Psoas muscle (tissue), 8 donors: ENCODE data around the gene PRSS38. TPM values are rescaled to one million over a fixed set of nuclear protein-coding genes. Genes with fewer than 3 reads are reported as not detected.
A peak's percentile ranks its signal among the peaks of the same experiment; 100 is the strongest.

ENCODE experiments used
- ATAC-seq, 4 donors: fragments of 200-7000 bp; cut with Tn5 transposase; one replicate each; pipeline ENCODE4 v1.9.1; 2020; ENCODE audit warnings: moderate library complexity in 3 of 4, mild to moderate bottlenecking in 2 of 4
- DNase-seq, 2 donors: peaks; one replicate each; pipeline ENCODE4 v3.0.0-alpha.2; 2020
- H3K27ac ChIP-seq: fragments of 200-600 bp; one replicate; pipeline ENCODE4 v1.8.0; 2022
- H3K27me3 ChIP-seq, 3 donors: fragments of 200-600 bp in 1 of 3; one replicate each; pipeline versions ENCODE4 v1.6.1 to v1.8.0; 2013 to 2022; ENCODE audit warnings: low read length in 2 of 3, mild to moderate bottlenecking in 2 of 3, moderate library complexity in 1 of 3; ENCODE audit not compliant: insufficient read depth in 3 of 3
- H3K36me3 ChIP-seq, 2 donors: fragments of 200-600 bp in 1 of 2; one replicate each; pipeline versions ENCODE4 v1.6.1 to v1.8.0; 2013 to 2022; ENCODE audit warnings: low read depth in 1 of 2, mild to moderate bottlenecking in 1 of 2, moderate library complexity in 1 of 2; ENCODE audit not compliant: insufficient read depth in 1 of 2
- H3K4me1 ChIP-seq: fragments of 200-600 bp; one replicate; pipeline ENCODE4 v1.8.0; 2022
- H3K4me3 ChIP-seq: fragments of 200-600 bp; one replicate; pipeline ENCODE4 v1.8.0; 2022; ENCODE audit warnings: mild to moderate bottlenecking
- H3K9me3 ChIP-seq: fragments of 200-600 bp; one replicate; pipeline ENCODE4 v1.8.0; 2022
- WGBS, 3 donors: extraction: QIAGEN DNeasy Blood & Tissue Kit; methylation state at CpG; one replicate each; pipeline versions ENCODE4 v1.1.6 to v1.1.7; 2013; 5-methylcytosine and 5-hydroxymethylcytosine counted together
- intact Hi-C, 2 donors: fragments of 100-400 bp; cut with DNase I; formaldehyde crosslinking; loops; one replicate each; pipeline versions ENCODE4 v1.11.0 to v1.14.2; 2022
- polyA plus RNA-seq, 3 donors: library from polyadenylated mRNA; stranded (reverse); fragments of 200-250 nt; gene quantifications; one replicate each; pipeline ENCODE4 v1.2.3, GENCODE V29; 2013
- total RNA-seq, 4 donors: library from RNA; stranded (reverse); fragmentation: NEBNext Ultra II Directional in 2 of 4; extraction: Animal tissue kit (Norgen Biotek cat#: 25700) in 2 of 4; gene quantifications; one replicate each; pipeline versions ENCODE4 v1.2.1 to v1.2.4, GENCODE V29; 2021 to 2023
- TF ChIP-seq, protein P1 (sequence below): fragments of 200-600 bp; IDR thresholded peaks from one replicate; pipeline ENCODE4 v1.8.0; 2022; ENCODE audit warnings: antibody characterized with exemption
- donor health status: healthy with polysubstance abuse.
- donor health status: DM: no; HTN: no; CAD: no; lungs with moderate emphysema.
- donor health status: Bipolar disorder and iron deficiency.
- donor health status: healthy.
- donor health status: DM: yes; HTN: yes; CAD: no.
- donor health status: DM: no; HTN: no; CAD: no.
- donor health status: DM: no; HTN: no; CAD: no.
- donor health status: DM: yes; HTN: yes; CAD: no.

PRSS38 gene
- total and polyA plus RNA-seq, 7 donors = not detected

DNA sequence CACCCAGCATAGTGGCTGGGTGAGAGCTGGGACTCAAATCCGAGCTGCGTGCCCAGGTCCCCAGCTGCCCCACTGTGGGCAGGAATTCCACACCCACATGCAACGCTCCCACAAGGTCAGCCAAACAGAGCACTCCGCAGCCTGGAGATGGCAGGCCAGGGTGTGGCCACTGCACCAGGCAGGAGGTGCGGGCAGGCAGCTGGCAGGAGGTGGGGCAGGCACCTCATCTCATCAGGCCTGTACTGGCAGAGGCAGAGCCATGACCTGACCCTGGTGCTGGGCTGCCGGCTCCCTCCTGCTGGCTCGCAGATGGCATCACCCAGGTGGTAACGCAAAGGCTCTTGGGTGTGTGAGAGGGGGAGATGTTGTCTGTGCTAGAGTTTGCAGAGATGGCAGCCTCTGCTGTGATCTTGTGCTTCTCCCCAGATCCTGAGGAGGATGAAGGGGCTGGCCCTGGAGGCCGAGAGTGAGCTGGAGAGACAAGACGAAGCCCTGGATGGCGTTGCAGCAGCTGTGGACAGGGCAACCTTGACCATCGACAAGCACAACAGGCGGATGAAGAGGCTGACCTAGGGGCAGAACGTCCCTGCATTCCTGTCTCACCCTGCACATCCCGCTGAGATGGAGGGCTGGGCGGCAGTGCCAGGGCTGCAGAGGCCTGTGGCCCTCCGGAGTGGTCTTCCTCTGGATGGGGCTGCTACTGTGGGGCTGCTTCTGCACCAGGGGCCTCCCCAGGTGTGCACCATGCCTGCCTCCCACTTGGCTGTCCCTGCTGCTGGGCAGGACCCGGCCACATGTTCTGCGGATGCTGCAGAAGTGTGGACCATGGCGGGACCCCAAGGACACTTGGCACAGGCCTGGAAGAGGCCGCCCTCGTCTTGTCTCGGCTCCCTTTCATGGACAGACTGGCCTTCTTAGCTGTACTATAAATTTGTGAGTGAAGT, 35.1 kb upstream of the PRSS38 start:
- WGBS, 3 donors = 76 to 85% (median 82%) methylated on average over 23 of the region's 23 CpGs
- ATAC-seq (peak in 3 of 4 donors; percentile 27 to 48 (median 34)), DNase-seq (peak in 1 of 2 donors; percentile 30)
- intact Hi-C loops = no loop called here
- Histone ChIP-seq H3K4me1 (no peaks in the 10 kb centered on the region), H3K9me3 (no peaks in the 10 kb centered on the region), H3K4me3 (no peak overlapping the region), H3K27ac (no peak overlapping the region), H3K36me3 (peaks cover 0 to 10% of the 10 kb centered on the region in 2 donors), H3K27me3 (no peaks in the 10 kb centered on the region)
- TF ChIP-seq, protein P1, sequence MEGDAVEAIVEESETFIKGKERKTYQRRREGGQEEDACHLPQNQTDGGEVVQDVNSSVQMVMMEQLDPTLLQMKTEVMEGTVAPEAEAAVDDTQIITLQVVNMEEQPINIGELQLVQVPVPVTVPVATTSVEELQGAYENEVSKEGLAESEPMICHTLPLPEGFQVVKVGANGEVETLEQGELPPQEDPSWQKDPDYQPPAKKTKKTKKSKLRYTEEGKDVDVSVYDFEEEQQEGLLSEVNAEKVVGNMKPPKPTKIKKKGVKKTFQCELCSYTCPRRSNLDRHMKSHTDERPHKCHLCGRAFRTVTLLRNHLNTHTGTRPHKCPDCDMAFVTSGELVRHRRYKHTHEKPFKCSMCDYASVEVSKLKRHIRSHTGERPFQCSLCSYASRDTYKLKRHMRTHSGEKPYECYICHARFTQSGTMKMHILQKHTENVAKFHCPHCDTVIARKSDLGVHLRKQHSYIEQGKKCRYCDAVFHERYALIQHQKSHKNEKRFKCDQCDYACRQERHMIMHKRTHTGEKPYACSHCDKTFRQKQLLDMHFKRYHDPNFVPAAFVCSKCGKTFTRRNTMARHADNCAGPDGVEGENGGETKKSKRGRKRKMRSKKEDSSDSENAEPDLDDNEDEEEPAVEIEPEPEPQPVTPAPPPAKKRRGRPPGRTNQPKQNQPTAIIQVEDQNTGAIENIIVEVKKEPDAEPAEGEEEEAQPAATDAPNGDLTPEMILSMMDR = no peak

DNA sequence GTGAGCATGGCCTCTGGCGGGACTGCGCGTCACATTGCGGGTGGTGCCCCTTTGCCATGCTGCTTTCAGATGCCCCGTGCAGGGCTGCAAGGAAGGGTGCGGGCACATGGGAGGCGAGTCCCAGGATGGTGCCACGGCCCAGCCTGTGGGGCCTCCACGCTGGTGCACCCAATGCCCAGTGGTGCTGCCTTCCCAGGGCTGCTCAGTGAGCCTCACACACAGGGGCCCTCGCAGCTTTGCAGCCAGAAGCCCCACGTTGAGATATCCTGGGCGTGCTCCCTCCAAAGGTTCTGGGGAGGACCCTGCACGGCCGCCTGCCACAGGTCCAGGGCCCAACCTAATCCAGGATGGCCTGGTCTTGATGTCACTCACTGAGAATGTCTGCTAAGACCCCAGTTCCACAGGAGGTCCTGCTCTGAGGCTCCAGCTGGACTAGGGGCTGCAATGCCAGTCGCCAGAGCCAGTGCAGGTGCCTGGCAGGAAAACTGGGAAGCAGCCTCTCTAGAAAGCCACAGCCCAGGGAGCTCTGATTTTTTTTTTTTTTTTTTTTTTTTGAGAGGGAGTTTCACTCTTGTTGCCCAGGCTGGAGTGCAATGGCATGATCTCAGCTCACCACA, 34.1 kb upstream of the PRSS38 start:
- Histone ChIP-seq H3K27ac (no peak overlapping the region), H3K27me3 (no peaks in the 10 kb centered on the region), H3K4me1 (peaks cover 8% of the 10 kb centered on the region), H3K4me3 (no peak overlapping the region), H3K36me3 (peaks cover 0 to 2% of the 10 kb centered on the region in 2 donors), H3K9me3 (no peaks in the 10 kb centered on the region)
- DNase-seq (peak in 1 of 2 donors; percentile 36), ATAC-seq (no peak)
- intact Hi-C loops = no loop called here
- 92 to 95% (median 95%) methylated on average over 14 to 15 of the region's 15 CpGs for WGBS, 3 donors
- TF ChIP-seq, protein P1 = no peak

DNA sequence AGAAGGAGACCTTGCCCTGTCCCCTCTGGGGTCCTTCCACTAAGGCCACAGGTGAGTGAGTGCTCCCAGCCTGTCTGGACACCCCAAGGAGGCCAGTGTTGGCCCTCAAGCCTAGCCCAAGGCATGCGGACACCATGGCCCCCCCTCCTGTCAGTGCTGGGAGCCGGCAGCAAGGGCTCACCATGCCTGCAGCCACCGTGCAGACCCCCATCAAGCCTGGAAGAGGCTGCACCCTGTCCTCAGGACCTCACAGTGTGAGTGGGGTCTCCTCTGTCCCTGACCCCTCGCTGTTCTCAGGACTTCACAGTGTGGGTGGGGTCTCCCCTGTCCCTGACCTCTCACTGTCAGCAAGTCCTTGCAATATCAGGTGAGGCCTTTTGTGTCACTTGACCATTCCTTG, 33.2 kb upstream of the PRSS38 start:
- H3K27me3 ChIP-seq = no peaks in the 10 kb centered on the region
- ATAC-seq = no peak
- no peaks in the 10 kb centered on the region for H3K36me3 ChIP-seq
- H3K4me3 ChIP-seq = no peak overlapping the region
- intact Hi-C loops = no loop called here
- peak in 1 of 2 donors; percentile 44 for DNase-seq
- 92 to 98% (median 94%) methylated on average over 4 of the region's 4 CpGs for WGBS, 3 donors
- H3K4me1 ChIP-seq = peaks cover 16% of the 10 kb centered on the region
- TF ChIP-seq, protein P1 = no peak
- H3K9me3 ChIP-seq = no peaks in the 10 kb centered on the region
- no peak overlapping the region for H3K27ac ChIP-seq

DNA sequence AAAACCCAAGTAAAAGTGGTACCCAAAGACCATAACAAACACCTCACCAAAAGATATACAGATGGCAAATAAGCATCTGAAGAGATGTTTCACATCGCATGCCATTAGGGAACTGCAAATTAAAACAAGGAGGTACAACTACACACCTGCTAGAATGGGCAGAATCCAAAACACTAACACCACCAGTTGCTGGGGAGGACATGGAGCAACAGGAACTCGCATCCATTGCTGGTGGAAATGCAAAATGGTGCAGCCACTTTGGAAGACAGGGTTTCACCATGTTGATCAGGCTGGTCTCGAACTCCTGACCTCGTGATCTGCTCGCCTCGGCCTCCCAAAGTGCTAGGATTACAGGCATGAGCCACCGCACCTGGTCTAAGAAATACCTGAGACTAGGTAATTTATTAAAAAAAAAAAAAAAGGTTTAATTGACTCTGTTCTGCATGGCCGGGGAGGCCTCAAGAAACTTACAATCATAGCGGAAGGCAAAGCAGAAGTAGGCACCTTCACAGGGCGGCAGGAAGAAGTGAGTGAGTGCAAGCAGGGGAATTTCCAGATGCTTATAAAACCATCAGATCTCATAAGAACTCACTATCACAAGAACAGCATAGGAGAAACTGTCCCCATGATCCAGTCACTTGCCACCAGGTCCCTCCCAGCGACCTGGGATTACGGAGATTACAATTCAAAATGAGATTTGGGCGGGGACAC, 30.2 kb upstream of the PRSS38 start:
- Histone ChIP-seq H3K36me3 (no peaks in the 10 kb centered on the region), H3K4me1 (peaks cover 18% of the 10 kb centered on the region), H3K27ac (no peak overlapping the region), H3K9me3 (no peaks in the 10 kb centered on the region), H3K27me3 (no peaks in the 10 kb centered on the region), H3K4me3 (no peak overlapping the region)
- DNase-seq (no peak), ATAC-seq (no peak)
- intact Hi-C loops = no loop called here
- TF ChIP-seq, protein P1 = no peak
- WGBS, 3 donors = 93 to 95% (median 93%) methylated on average over 13 of the region's 13 CpGs
